Measurements from ENCODE around the gene HOXA1. TPM values are rescaled to one million over a fixed set of nuclear protein-coding genes. Genes with fewer than 3 reads are reported as not detected.

Gene HOXA1
- total RNA-seq, 1 experiment from 2014 or later: 1.4 TPM

DNA sequence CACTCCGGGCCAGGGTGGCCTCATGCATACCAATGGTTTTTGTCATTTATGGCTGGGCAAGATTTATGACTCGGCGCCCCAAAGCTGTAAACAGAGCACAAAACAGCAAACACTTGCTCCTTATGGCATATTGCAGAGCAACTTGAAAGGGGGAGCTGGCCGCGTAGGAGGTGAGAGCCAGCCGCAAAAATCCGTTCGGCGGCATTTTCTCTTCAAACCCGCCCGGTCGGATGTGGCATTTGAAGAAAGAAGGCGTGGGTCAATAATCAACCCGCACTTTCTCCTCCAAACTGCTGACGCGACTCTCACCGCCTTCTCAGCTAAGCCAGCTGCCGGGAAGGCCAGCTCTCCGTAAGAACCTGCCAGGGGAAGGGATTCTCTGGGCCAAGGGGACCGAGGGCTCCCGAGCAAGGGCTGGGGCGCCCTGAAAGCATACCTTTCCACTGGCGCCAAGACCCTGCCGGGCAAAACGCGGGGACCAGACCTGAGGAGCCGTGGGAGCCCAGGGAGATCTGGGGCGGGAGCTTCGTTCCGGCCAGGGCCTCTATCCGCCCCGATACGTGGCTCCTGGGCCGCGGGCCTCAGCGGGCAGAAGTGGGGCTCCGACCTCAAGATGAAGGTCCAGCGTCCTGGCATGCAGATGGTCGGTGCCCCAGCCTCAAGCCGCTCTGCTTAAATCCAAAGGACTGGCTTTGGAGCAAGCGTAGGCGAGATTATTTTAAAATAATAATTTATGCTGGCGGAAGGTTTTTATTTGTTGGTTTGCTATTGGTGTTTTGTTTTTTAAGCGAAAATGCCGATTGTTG, 19.6 kb upstream of the HOXA1 start:
- peak overlapping the region; percentile 66 for H3K4me3 ChIP-seq (ENCODE audit: low read length)
- TF ChIP-seq EZH2 (IDR thresholded peaks at IDR 0.05; ENCODE audit: low read length, unreplicated experiment) (no peak), EZH2phosphoT487 (IDR thresholded peaks at IDR 0.05; ENCODE audit: borderline replicate concordance, low read length) (no peak)
- TF ChIP-seq, protein P1, sequence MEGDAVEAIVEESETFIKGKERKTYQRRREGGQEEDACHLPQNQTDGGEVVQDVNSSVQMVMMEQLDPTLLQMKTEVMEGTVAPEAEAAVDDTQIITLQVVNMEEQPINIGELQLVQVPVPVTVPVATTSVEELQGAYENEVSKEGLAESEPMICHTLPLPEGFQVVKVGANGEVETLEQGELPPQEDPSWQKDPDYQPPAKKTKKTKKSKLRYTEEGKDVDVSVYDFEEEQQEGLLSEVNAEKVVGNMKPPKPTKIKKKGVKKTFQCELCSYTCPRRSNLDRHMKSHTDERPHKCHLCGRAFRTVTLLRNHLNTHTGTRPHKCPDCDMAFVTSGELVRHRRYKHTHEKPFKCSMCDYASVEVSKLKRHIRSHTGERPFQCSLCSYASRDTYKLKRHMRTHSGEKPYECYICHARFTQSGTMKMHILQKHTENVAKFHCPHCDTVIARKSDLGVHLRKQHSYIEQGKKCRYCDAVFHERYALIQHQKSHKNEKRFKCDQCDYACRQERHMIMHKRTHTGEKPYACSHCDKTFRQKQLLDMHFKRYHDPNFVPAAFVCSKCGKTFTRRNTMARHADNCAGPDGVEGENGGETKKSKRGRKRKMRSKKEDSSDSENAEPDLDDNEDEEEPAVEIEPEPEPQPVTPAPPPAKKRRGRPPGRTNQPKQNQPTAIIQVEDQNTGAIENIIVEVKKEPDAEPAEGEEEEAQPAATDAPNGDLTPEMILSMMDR (conservative IDR thresholded peaks at IDR 0.05; ENCODE audit: low read depth, low read length): no peak
- peak overlapping the region; percentile 84 for H3K27ac ChIP-seq (ENCODE audit: low read length)
- H3K36me3 ChIP-seq (ENCODE audit: low read depth, low read length): no peaks in the 10 kb centered on the region; the same call in 1 of the 2 replicates
- intact Hi-C loops (cut with micrococcal nuclease): no loop called here
- peak overlapping the region; percentile 98 for H3K4me2 ChIP-seq (ENCODE audit: low read length)
- peaks cover 3% of the 10 kb centered on the region for H3F3A ChIP-seq (ENCODE audit: low read length, unreplicated experiment)
- BruUV-seq (replicated peaks): no TSS peak
- peaks cover 45% of the 10 kb centered on the region for H3K4me1 ChIP-seq (ENCODE audit: insufficient read depth, low read length)
- DNase-seq: peak; percentile 95
- peaks cover 67% of the 10 kb centered on the region for H3K79me2 ChIP-seq (ENCODE audit: low read length)
- no peaks in the 10 kb centered on the region for H4K20me1 ChIP-seq (ENCODE audit: low read length)
- ChIA-PET CTCF (no interaction called here), POLR2A (ENCODE audit: unreplicated experiment) (interaction anchor here (0.6 to 1.0 kb wide), 3 partner anchors 16 to 548 kb away, joined by 3 read pairs; partner anchors contain the start of gene HOXA3)
- H3K9ac ChIP-seq (ENCODE audit: low read length): peak overlapping the region; percentile 50
- no peaks in the 10 kb centered on the region for H3K9me3 ChIP-seq (ENCODE audit: low read length)
- H2AFZ ChIP-seq (ENCODE audit: low read length): peak overlapping the region; percentile 16; the same call in 1 of the 2 replicates
- peak; percentile 42 for ATAC-seq
- no peaks in the 10 kb centered on the region for H3K27me3 ChIP-seq (ENCODE audit: low read length)
- no peaks in the 10 kb centered on the region for H3K9me2 ChIP-seq (replicated peaks; ENCODE audit: low read length)

DNA sequence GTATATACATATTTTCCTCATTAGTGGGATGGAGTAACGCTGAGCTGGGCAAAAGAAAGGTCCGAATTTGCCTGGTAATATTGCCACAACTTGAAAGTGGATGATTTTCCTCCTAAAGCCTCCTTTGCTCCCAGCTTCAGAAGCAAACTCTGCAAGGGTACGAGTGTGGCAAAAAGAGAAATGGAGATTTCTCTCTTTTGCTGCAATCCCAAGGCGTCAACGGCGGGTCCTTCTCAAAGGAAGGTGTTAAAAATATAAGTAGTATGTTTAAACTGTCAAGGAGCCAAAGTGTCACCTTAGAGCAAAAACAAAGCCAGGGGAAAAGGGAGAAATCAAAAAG, 19.1 kb upstream of the HOXA1 start:
- ATAC-seq (no peak), DNase-seq (no peak)
- no peaks in the 10 kb centered on the region for H3K9me3 ChIP-seq (ENCODE audit: low read length)
- no TSS peak for BruUV-seq (replicated peaks)
- H3K4me1 ChIP-seq (ENCODE audit: insufficient read depth, low read length): peaks cover 51% of the 10 kb centered on the region
- ChIA-PET POLR2A (ENCODE audit: unreplicated experiment) (interaction anchor here (1.0 to 1.1 kb wide), 2 partner anchors 16 to 37 kb away, joined by 3 to 9 read pairs; partner anchors contain the start of gene HOXA3), CTCF (no interaction called here)
- H2AFZ ChIP-seq (ENCODE audit: low read length): peak overlapping the region; percentile 16; the same call in 1 of the 2 replicates
- intact Hi-C loops (cut with micrococcal nuclease): no loop called here
- TF ChIP-seq EZH2 (IDR thresholded peaks at IDR 0.05; ENCODE audit: low read length, unreplicated experiment): no peak
- TF ChIP-seq, protein P1 (conservative IDR thresholded peaks at IDR 0.05; ENCODE audit: low read depth, low read length): no peak
- TF ChIP-seq EZH2phosphoT487 (IDR thresholded peaks at IDR 0.05; ENCODE audit: borderline replicate concordance, low read length): no peak
- no peaks in the 10 kb centered on the region for H4K20me1 ChIP-seq (ENCODE audit: low read length)
- H3K36me3 ChIP-seq (ENCODE audit: low read depth, low read length): no peaks in the 10 kb centered on the region; the same call in 1 of the 2 replicates
- peak overlapping the region; percentile 98 for H3K4me2 ChIP-seq (ENCODE audit: low read length)
- peak overlapping the region; percentile 66 for H3K4me3 ChIP-seq (ENCODE audit: low read length)
- H3K27ac ChIP-seq (ENCODE audit: low read length): peak overlapping the region; percentile 84
- H3F3A ChIP-seq (ENCODE audit: low read length, unreplicated experiment): peaks cover 3% of the 10 kb centered on the region
- no peaks in the 10 kb centered on the region for H3K27me3 ChIP-seq (ENCODE audit: low read length)
- no peaks in the 10 kb centered on the region for H3K9me2 ChIP-seq (replicated peaks; ENCODE audit: low read length)
- H3K79me2 ChIP-seq (ENCODE audit: low read length): peaks cover 73% of the 10 kb centered on the region
- peak overlapping the region; percentile 50; the same call in 1 of the 2 replicates for H3K9ac ChIP-seq (ENCODE audit: low read length)

Measured in PC-3 (cell line).